Mesenchymal stem cell (in vitro differentiated cells and primary cell): ENCODE data around the gene IL6R.

ENCODE experiments used
- DNase-seq: peaks from one replicate; pipeline ENCODE4 v3.0.0-alpha.2; 2013
- H2AFZ ChIP-seq: one replicate; pipeline ENCODE4 v1.6.1; 2013; ENCODE audit warnings: low read depth, mild to moderate bottlenecking, control low read depth, inconsistent platforms, low read length, moderate library complexity
- H2AK5ac ChIP-seq: 2 replicates; pipeline ENCODE4 v1.6.1; 2013; ENCODE audit warnings: low read length, moderate library complexity, mild to moderate bottlenecking, inconsistent platforms; ENCODE audit not compliant: severe bottlenecking
- H2BK120ac ChIP-seq: one replicate; pipeline ENCODE4 v1.6.1; 2013; ENCODE audit warnings: low read depth, mild to moderate bottlenecking, inconsistent platforms, low read length, moderate library complexity
- H2BK12ac ChIP-seq, 2 experiments: one replicate each; pipeline ENCODE4 v1.6.1; 2013; ENCODE audit warnings: inconsistent platforms in 2 of 2, low read length in 2 of 2, mild to moderate bottlenecking in 2 of 2, moderate library complexity in 2 of 2, control low read depth in 1 of 2
- H2BK15ac ChIP-seq: one replicate; pipeline ENCODE4 v1.6.1; 2013; ENCODE audit warnings: mild to moderate bottlenecking, low read depth, inconsistent platforms; ENCODE audit not compliant: poor library complexity, severe bottlenecking
- H2BK5ac ChIP-seq: 2 replicates; pipeline ENCODE4 v1.6.1; 2013; ENCODE audit warnings: low read depth, mild to moderate bottlenecking, low read length, control low read depth, inconsistent platforms; ENCODE audit not compliant: poor library complexity, severe bottlenecking
- H3K14ac ChIP-seq, 2 experiments: one replicate each; pipeline ENCODE4 v1.6.1; 2013; ENCODE audit warnings: inconsistent platforms in 2 of 2, low read length in 2 of 2, control low read depth in 1 of 2, mild to moderate bottlenecking in 1 of 2, moderate library complexity in 1 of 2
- H3K18ac ChIP-seq, 2 experiments: one replicate each; pipeline ENCODE4 v1.6.1; 2013; ENCODE audit warnings: inconsistent platforms in 2 of 2, low read length in 2 of 2, control low read depth in 1 of 2, low read depth in 1 of 2, mild to moderate bottlenecking in 1 of 2
- H3K23ac ChIP-seq, 2 experiments: one replicate each; pipeline ENCODE4 v1.6.1; 2013; ENCODE audit warnings: inconsistent platforms in 2 of 2, low read length in 2 of 2, mild to moderate bottlenecking in 2 of 2, moderate library complexity in 2 of 2, control low read depth in 1 of 2
- H3K27ac ChIP-seq: 2 replicates; pipeline ENCODE4 v1.5.1; 2013; ENCODE audit warnings: mild to moderate bottlenecking, moderate library complexity, low read length, control low read depth, inconsistent platforms; ENCODE audit not compliant: poor library complexity, severe bottlenecking
- H3K27me3 ChIP-seq, 2 experiments: 2 replicates each; pipeline versions ENCODE4 v1.6.1 to v1.7.0; 2013; ENCODE audit warnings: low read length in 2 of 2, mild to moderate bottlenecking in 2 of 2, moderate library complexity in 2 of 2, control low read depth in 1 of 2, inconsistent platforms in 1 of 2; ENCODE audit not compliant: control insufficient read depth in 1 of 2, insufficient read depth in 1 of 2
- H3K36me3 ChIP-seq, 2 experiments: 2 replicates each; pipeline versions ENCODE4 v1.6.1 to v1.7.0; 2013; ENCODE audit warnings: low read length in 2 of 2, control low read depth in 1 of 2, inconsistent platforms in 1 of 2, low read depth in 1 of 2, mild to moderate bottlenecking in 1 of 2; ENCODE audit not compliant: insufficient read depth in 2 of 2, control insufficient read depth in 1 of 2
- H3K4ac ChIP-seq, 2 experiments: one replicate each; pipeline ENCODE4 v1.6.1; 2013; ENCODE audit warnings: inconsistent platforms in 2 of 2, low read length in 2 of 2, mild to moderate bottlenecking in 2 of 2, moderate library complexity in 2 of 2, control low read depth in 1 of 2, low read depth in 1 of 2
- H3K4me1 ChIP-seq: 2 replicates; pipeline ENCODE4 v1.6.1; 2013; ENCODE audit warnings: low read depth, low read length, control low read depth; ENCODE audit not compliant: control insufficient read depth, insufficient read depth
- H3K4me2 ChIP-seq: 2 replicates; pipeline ENCODE4 v1.6.1; 2013; ENCODE audit warnings: low read length, mild to moderate bottlenecking, inconsistent platforms; ENCODE audit not compliant: poor library complexity, severe bottlenecking
- H3K4me3 ChIP-seq, 2 experiments: 2 replicates each; pipeline versions ENCODE4 v1.5.1 to v1.7.0; 2013; ENCODE audit warnings: low read length in 2 of 2, mild to moderate bottlenecking in 2 of 2, control low read depth in 1 of 2, low read depth in 1 of 2; ENCODE audit not compliant: insufficient read depth in 1 of 2
- H3K79me1 ChIP-seq: replicated peaks from 2 replicates; pipeline ENCODE4 v1.6.1; 2013; ENCODE audit warnings: mild to moderate bottlenecking, control low read depth, low read length, inconsistent platforms; ENCODE audit not compliant: poor library complexity, severe bottlenecking
- H3K9ac ChIP-seq: 2 replicates; pipeline ENCODE4 v1.7.0; 2013; ENCODE audit warnings: mild to moderate bottlenecking, low read length, moderate library complexity
- H3K9me3 ChIP-seq: 2 replicates; pipeline ENCODE4 v1.7.0; 2013; ENCODE audit warnings: mild to moderate bottlenecking, low read length; ENCODE audit not compliant: control insufficient read depth
- H4K8ac ChIP-seq: one replicate; pipeline ENCODE4 v1.6.1; 2013; ENCODE audit warnings: inconsistent platforms, mild to moderate bottlenecking, low read length, moderate library complexity
- H4K91ac ChIP-seq: one replicate; pipeline ENCODE4 v1.6.1; 2013; ENCODE audit warnings: mild to moderate bottlenecking, low read length, inconsistent platforms
- WGBS: methylation state at CpG from one replicate; pipeline ENCODE4 v1.1.7; 2013; ENCODE audit warnings: mixed read lengths; 5-methylcytosine and 5-hydroxymethylcytosine counted together

The IL6R gene

DNA sequence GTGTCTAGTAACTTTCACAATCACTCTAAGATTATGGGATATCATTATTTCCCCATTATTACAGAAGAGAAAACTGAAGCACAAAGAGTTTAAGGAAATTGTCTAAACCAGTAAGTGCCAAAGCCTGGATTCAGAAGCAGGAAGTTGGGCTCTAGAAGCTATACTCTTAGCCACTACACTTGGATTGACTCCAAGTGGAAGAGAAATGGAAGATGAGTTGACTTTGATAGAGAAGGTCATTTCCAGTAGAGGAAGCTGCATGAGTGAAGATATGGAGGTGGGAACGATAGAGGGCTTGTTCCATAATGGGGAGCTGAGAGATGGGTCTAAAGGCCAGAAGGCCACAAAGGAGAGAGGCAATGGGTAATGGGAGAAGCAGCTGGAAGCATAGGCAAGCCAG, 85.2 kb downstream of the IL6R start:
- Histone ChIP-seq H3K23ac (no peak overlapping the region), H2BK120ac (no peak overlapping the region), H3K36me3 (no peaks in the 10 kb centered on the region)

GRCh38 chr1:154492115-154492514, 87.0 kb downstream of the IL6R start:
- H2BK12ac ChIP-seq: no peak overlapping the region
- H3K23ac ChIP-seq: no peak overlapping the region
- H2AFZ ChIP-seq: no peak overlapping the region
- no peak overlapping the region for H2AK5ac ChIP-seq
- no peak overlapping the region for H3K14ac ChIP-seq
- no peak overlapping the region for H3K4ac ChIP-seq
- no peaks in the 10 kb centered on the region for H3K4me1 ChIP-seq
- no peak overlapping the region for H4K91ac ChIP-seq
- H3K4me3 ChIP-seq: no peak overlapping the region
- no peak overlapping the region for H3K27ac ChIP-seq
- H2BK5ac ChIP-seq: no peak overlapping the region
- no peak for DNase-seq
- H3K18ac ChIP-seq: no peak overlapping the region
- no peak overlapping the region for H2BK15ac ChIP-seq
- H2BK120ac ChIP-seq: no peak overlapping the region
- H4K8ac ChIP-seq: no peak overlapping the region
- peaks cover 47 to 58% of the 10 kb centered on the region in 2 experiments for H3K27me3 ChIP-seq
- no peaks in the 10 kb centered on the region for H3K36me3 ChIP-seq
- peaks cover 2% of the 10 kb centered on the region for H3K9me3 ChIP-seq
- H3K79me1 ChIP-seq: no peaks in the 10 kb centered on the region
- H3K4me2 ChIP-seq: no peak overlapping the region
- no peak overlapping the region for H3K9ac ChIP-seq
- WGBS: 92% methylated on average over 2 of the region's 4 CpGs

More for the DNA sequence above, 85.2 kb downstream of the IL6R start:
- no peak for DNase-seq
- WGBS: 94% methylated on average over 1 of the region's 1 CpG
- Histone ChIP-seq H3K4me3 (no peak overlapping the region), H3K27ac (no peak overlapping the region), H2AFZ (no peak overlapping the region), H2BK15ac (no peak overlapping the region), H3K9me3 (peaks cover 2% of the 10 kb centered on the region), H3K79me1 (no peaks in the 10 kb centered on the region), H3K18ac (no peak overlapping the region), H3K14ac (no peak overlapping the region), H2BK12ac (no peak overlapping the region), H3K4ac (no peak overlapping the region), H3K4me2 (no peak overlapping the region), H3K27me3 (peaks cover 47 to 54% of the 10 kb centered on the region in 2 experiments), H4K91ac (no peak overlapping the region), H4K8ac (no peak overlapping the region), H2BK5ac (no peak overlapping the region), H2AK5ac (no peak overlapping the region), H3K9ac (no peak overlapping the region), H3K4me1 (no peaks in the 10 kb centered on the region)

GRCh38 chr1:154493276-154493675, 88.1 kb downstream of the IL6R start:
- H4K8ac ChIP-seq: no peak overlapping the region
- H3K18ac ChIP-seq: no peak overlapping the region
- H3K4me3 ChIP-seq: no peak overlapping the region
- H2AFZ ChIP-seq: no peak overlapping the region
- no peak overlapping the region for H3K23ac ChIP-seq
- no peaks in the 10 kb centered on the region for H3K36me3 ChIP-seq
- H3K27me3 ChIP-seq: peaks cover 47 to 54% of the 10 kb centered on the region in 2 experiments
- H3K4me1 ChIP-seq: no peaks in the 10 kb centered on the region
- no peak overlapping the region for H3K4ac ChIP-seq
- 12% methylated on average over 7 of the region's 8 CpGs for WGBS
- H2BK5ac ChIP-seq: no peak overlapping the region
- H3K14ac ChIP-seq: no peak overlapping the region
- peaks cover 2% of the 10 kb centered on the region for H3K9me3 ChIP-seq
- H3K4me2 ChIP-seq: no peak overlapping the region
- no peak overlapping the region for H3K9ac ChIP-seq
- no peak overlapping the region for H3K27ac ChIP-seq
- DNase-seq: no peak
- no peak overlapping the region for H2BK15ac ChIP-seq
- no peak overlapping the region for H2AK5ac ChIP-seq
- no peaks in the 10 kb centered on the region for H3K79me1 ChIP-seq
- H4K91ac ChIP-seq: no peak overlapping the region
- no peak overlapping the region for H2BK12ac ChIP-seq
- H2BK120ac ChIP-seq: no peak overlapping the region

DNA sequence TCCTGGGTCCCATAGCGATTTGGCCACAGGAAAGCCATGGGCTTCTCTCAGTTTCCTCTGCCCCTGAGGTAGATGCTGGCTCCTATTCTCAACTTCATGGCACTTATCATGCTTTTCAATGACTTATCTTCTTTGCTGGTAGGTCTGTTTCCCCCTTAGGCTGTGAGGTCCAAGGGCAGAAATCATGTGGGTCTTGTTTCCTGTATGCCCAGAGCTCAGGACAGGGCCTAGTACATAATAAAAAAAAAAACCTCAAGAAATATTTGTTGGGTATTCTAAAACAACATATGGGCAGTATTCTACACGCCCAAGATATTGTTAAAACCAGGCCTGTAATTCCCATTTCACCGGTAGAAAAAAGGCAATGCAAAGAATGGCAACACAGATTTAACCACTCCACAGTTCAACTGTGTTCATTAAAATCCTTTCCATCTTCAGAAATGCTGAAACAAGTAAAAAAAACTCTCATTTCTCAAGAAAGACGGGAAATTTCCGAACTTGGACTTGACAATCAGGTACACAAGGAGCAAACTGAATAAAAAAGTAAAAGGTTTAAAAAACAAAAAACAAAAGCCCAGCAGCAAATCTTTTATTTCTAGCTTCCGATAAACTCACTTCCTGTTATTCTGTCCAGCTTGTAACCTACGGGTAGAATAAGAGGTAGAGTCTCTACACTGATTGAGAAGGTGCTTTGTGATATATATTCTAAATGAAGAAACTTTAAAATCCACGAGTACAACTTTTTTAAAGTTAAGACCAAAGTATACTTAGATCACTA, 90.5 kb downstream of the IL6R start:
- H2BK12ac ChIP-seq: no peak overlapping the region
- no peak overlapping the region for H4K8ac ChIP-seq
- H2AFZ ChIP-seq: no peak overlapping the region
- no peak overlapping the region for H3K4me3 ChIP-seq
- H3K36me3 ChIP-seq: no peaks in the 10 kb centered on the region
- no peak overlapping the region for H4K91ac ChIP-seq
- H3K27ac ChIP-seq: no peak overlapping the region
- H3K4me2 ChIP-seq: no peak overlapping the region
- H2BK15ac ChIP-seq: no peak overlapping the region
- H3K9ac ChIP-seq: no peak overlapping the region
- H3K14ac ChIP-seq: no peak overlapping the region
- no peak overlapping the region for H2BK120ac ChIP-seq
- no peak overlapping the region for H2BK5ac ChIP-seq
- H3K79me1 ChIP-seq: no peaks in the 10 kb centered on the region
- H3K4me1 ChIP-seq: no peaks in the 10 kb centered on the region
- no peak for DNase-seq
- H2AK5ac ChIP-seq: no peak overlapping the region
- H3K9me3 ChIP-seq: peaks cover 5% of the 10 kb centered on the region
- H3K27me3 ChIP-seq: peaks cover 52 to 54% of the 10 kb centered on the region in 2 experiments
- 93% methylated on average over 5 of the region's 8 CpGs for WGBS
- H3K23ac ChIP-seq: no peak overlapping the region
- no peak overlapping the region for H3K4ac ChIP-seq
- H3K18ac ChIP-seq: no peak overlapping the region
